LNCAP (cell line): ENCODE results near the gene EPB41L4B.

ENCODE experiments used
- CTCF ChIP-seq: fragments of 450-650 bp; IDR thresholded peaks from 2 replicates; pipeline ENCODE4 v1.5.1; 2017; ENCODE audit warnings: mild to moderate bottlenecking

The EPB41L4B gene

GRCh38 chr9:109320742-109321448 lies at the start of gene EPB41L4B:
Gene EPB41L4B, minus strand, starts transcription at chr9:109321059. Its CDS starts 613 bp downstream, at chr9:109320446.
- peak; percentile 95 for TF ChIP-seq CTCF

GRCh38 chr9:109369285-109369684 lies 48.4 kb upstream of the EPB41L4B start:
- no peak for TF ChIP-seq CTCF

- no peak for TF ChIP-seq CTCF
Measured at GRCh38 chr9:109360771-109361170, 39.9 kb upstream of the EPB41L4B start.

- no peak for TF ChIP-seq CTCF
Measured at GRCh38 chr9:109355564-109356297, 34.9 kb upstream of the EPB41L4B start.

GRCh38 chr9:109354190-109354589 lies 33.3 kb upstream of the EPB41L4B start:
- TF ChIP-seq CTCF = no peak

GRCh38 chr9:109351032-109351431 lies 30.2 kb upstream of the EPB41L4B start:
- no peak for TF ChIP-seq CTCF

DNA sequence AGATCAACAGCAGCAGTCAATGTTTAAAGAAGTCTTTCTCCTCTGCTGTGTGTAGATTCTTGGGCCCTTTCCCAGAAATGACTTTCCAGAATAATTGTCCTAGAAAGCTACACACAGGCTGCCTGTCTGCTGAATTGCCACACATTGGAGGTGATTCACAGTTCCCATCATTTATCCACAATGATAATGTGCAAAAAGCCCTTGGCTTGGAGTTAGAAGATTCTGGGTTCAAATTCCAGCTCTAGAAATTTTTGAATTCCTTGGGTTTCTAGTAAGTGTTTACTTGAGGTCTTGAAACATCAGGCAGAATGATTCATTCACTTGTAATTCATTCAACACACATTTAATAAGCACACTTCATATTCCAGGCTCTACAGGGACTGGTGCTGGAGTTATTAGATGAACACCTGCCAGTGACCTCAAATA lies 28.6 kb upstream of the EPB41L4B start:
- no peak for TF ChIP-seq CTCF
